GM21360 (cell line): ENCODE measurements around the gene HSD3B7.
A peak's percentile ranks its signal among the peaks of the same experiment; 100 is the strongest.
"Not testable (repeated sequence)": the region's sequence is repeated elsewhere in the genome, so short reads cannot be mapped to it uniquely, and the experiment has no call there.

Experiments used
- ATAC-seq: cut with Tn5 transposase; IDR thresholded peaks from one replicate; pipeline ENCODE4 v1.9.1; 2021; ENCODE audit warnings: mild to moderate bottlenecking, moderate library complexity; ENCODE audit not compliant: unreplicated experiment

HSD3B7 gene

DNA sequence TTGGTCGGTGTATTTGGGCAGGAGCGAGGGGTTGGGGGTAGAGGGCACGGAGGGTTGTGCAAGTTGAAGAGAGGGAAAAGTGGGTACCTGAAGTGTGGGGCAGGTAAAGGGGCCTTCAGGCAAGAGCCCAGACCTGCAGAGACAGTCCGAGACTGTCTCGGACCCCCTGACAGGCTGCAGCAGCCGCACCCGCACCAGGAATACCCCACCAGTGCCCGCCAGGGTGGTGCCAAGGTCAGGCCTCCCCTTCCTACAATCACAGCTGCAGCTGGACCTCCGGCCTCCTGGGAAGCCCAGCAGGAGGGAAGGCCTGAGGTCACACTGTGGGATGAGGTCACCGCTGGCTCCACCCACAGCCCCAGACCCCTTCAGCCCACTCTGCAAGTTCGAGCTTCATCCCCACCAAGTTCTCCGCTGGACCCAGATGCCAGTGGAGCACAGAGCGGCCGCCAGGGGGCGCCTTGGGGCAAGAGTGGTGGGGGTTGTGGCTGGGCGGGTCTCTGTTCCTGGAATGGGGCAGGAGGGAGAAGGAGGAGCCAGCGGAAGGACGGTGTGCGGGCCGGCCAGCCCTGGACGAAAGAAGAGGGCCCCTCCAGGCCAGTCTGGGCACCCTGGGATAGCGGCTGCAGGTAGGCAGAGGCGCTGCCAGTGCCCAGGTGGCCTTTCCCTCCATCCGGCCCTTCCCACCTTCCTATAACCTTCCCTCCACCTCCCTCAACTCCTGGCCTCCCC lies at the start of gene HSD3B7:
Gene HSD3B7, plus strand, starts transcription at position 539 of the 732 bp plus-strand sequence. CDS start 452 bp downstream, outside the sequence.
- peak; percentile 50 for ATAC-seq

- no peak for ATAC-seq
Measured at GRCh38 chr16:30937692-30938091, 47.3 kb upstream of the HSD3B7 start.

DNA sequence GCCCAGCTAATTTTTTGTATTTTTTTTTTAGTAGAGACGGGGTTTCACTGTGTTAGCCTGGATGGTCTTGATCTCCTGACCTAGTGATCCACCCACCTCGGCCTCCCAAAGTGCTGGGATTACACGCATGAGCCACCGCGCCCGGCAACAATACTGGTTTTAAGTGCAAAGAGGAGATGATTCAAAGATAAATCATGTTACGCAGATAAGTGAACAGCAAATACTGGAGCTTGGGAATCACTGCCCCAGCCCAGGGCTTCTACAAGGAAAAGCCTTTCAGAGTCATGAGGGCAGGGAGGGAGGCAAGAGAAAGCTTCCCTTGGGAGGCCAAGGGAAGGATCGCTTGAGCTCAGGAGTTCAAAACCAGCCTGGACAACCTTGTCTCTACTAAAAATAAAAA lies 45.4 kb upstream of the HSD3B7 start:
- ATAC-seq: not testable (repeated sequence)

DNA sequence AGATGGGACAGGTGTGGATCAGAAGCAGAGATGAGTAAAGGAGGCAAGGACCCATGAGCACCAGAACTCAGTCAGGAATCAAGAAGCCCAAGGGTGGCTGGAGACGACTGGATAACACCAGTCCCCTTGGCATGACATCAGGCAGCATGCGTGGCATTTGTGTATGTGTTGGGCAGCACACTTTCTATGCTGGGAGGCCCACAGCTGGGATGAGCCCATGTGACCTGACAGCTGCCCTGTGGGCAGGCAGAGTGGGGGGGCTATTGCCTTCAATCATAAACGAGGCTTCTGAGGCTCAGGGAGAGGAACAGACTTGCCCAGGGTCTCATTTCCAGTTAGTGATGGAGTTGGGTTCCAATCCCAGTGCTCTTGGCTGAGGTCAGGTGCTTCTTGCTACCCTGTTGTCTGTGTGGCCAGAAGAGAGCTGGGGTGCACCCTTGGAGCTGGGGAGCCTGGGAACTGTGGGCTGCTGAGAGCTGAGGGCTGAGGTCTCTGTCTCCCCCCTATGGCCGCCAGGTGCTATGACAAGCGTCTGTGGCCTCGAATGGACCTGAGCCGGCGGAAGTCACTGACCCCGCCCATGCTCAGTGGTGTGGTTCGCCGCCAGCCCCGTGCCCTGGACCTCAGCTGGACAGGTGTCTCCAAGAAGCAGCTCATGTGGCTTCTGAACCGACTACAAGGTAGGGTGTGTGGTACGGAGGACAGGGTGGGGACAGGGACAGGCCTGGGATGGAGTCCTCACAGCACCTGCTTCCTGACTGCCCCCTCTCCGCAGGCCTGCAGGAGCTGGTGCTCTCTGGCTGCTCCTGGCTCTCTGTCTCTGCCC lies 43.2 kb upstream of the HSD3B7 start:
- peak; percentile 76 for ATAC-seq

GRCh38 chr16:30942426-30942806 lies 42.6 kb upstream of the HSD3B7 start:
- no peak for ATAC-seq

- no peak for ATAC-seq
Measured at GRCh38 chr16:30944352-30944751, 40.7 kb upstream of the HSD3B7 start.

DNA sequence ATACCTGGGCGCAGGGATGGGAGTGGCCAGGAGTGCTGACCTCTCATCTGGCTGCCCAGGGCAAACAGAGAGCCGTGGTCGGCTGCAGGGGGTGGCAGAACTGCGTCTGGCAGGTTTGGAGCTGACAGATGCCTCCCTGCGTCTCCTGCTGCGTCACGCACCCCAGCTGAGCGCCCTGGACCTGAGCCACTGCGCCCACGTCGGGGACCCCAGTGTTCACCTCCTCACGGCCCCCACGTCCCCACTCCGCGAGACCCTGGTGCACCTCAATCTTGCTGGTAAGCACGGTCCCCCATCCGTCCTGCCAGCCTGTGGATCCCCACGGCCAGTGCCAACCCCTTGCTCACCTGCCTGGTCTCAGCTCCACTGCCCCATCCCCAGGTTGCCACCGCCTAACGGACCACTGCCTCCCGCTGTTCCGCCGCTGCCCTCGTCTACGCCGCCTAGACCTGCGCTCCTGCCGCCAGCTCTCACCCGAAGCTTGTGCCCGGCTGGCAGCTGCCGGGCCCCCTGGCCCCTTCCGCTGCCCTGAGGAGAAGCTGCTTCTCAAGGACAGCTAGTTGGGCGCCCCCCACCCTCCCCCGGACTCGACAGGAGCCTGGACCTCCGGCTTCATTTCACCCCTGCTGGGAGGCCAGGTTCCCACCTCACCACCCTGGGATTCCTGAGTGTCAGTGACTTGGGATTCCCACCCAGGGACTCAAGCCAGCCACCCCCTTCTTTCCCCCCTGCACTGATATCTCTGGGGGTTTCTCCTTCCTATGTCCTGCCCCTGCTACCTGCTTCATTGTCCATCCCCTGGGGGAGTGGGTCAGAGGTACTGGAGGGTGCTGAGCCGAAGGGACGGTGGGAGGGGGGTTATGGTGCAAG lies 38.1 kb upstream of the HSD3B7 start:
- no peak for ATAC-seq

DNA sequence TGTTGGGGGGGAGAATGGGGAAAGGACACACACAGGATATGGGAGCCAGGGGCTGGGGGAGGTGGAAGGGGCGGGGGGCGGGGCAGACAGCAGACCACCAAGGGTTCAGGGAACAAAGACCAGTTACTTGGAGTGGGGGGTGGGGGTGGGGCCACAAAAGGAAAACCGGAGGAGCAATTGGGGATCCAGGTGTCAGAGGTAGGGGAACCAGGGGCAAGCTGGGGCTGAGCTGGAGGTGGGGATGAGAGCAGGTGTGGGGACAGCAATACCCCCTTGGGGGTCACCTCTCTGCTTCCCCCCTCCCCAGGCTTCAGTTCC lies 37.5 kb upstream of the HSD3B7 start:
- ATAC-seq: no peak

- ATAC-seq: peak; percentile 10
Measured at GRCh38 chr16:30947859-30948666, 36.9 kb upstream of the HSD3B7 start.

- peak; percentile 56 for ATAC-seq
Measured at GRCh38 chr16:30948667-30949649, 36.0 kb upstream of the HSD3B7 start, which contains the start of gene ORAI3. Gene ORAI3, plus strand, starts transcription at chr16:30949068. Its CDS starts 222 bp downstream, at chr16:30949290.

GRCh38 chr16:30949650-30950515 lies 35.1 kb upstream of the HSD3B7 start:
- peak; percentile 24 for ATAC-seq

GRCh38 chr16:30950516-30951065 lies 34.4 kb upstream of the HSD3B7 start:
- no peak for ATAC-seq

GRCh38 chr16:30951193-30951592 lies 33.8 kb upstream of the HSD3B7 start:
- ATAC-seq: no peak

DNA sequence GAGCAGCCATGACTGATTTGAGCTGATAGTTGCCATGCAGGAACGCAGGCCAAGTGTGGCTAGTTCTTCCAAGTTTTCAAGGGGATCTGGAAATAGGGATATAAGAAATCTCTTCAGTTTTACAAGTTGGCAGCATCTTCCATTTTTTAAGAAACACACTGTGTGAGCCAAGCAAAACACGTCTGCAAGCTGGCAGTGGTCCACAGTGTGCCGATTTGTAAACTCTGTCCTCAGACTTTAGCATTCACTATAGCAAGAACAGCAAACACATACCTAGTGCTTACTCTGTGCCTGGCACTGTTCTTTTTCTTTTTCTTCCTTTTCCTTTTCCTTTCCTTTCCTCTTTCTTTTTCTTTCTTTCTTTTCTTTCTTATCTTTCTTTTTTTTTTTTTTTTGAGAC lies 33.3 kb upstream of the HSD3B7 start:
- no peak for ATAC-seq

DNA sequence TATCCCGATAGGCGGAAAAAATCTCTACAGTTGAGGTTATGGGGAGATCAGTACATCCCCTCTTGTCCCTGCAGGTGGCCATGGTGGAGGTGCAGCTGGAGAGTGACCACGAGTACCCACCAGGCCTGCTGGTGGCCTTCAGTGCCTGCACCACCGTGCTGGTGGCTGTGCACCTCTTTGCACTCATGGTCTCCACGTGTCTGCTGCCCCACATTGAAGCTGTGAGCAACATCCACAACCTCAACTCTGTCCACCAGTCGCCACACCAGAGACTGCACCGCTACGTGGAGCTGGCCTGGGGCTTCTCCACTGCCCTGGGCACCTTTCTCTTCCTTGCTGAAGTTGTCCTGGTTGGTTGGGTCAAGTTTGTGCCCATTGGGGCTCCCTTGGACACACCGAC lies 31.9 kb upstream of the HSD3B7 start:
- ATAC-seq: no peak

DNA sequence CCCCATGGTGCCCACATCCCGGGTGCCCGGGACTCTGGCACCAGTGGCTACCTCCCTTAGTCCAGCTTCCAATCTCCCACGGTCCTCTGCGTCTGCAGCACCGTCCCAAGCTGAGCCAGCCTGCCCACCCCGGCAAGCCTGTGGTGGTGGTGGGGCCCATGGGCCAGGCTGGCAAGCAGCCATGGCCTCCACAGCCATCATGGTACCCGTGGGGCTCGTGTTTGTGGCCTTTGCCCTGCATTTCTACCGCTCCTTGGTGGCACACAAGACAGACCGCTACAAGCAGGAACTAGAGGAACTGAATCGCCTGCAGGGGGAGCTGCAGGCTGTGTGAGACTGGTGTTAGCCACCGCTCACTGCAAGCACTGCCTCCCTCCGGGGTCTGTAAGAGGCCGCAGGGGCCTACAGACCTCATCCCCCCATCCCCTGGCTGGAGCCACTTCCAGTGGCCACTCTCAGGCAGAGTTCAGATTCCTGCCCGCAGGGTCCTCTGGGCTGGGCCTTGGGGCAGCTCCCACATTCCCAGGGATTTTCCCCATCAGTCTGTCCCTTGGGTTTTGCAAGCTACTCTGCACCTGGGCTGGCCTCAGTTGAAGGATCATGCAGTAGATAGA lies 31.4 kb upstream of the HSD3B7 start:
- no peak for ATAC-seq

DNA sequence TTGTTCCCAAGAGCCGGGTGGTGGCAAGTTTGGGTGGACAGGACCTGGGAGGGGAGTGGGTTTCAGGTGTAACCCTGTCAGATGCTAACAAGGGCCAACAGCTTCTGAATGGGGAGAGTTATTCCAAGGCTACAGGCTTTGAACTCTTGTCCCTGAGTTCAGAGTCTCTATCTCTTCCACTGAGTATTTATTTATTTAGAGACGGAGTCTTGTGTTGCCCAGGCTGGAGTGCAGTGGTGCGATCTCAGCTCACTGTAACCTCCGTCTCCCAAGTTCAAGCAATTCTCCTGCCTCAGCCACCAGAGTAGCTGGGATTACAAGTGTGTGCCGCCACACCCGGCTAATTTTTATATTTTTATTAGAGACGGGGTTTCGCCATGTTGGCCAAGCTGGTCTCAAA lies 30.0 kb upstream of the HSD3B7 start:
- ATAC-seq: no peak
